Esophagus (tissue), 2 donors: ENCODE data around the gene ERC1. TPM values are rescaled to one million over a fixed set of nuclear protein-coding genes. Genes with fewer than 3 reads are reported as not detected.

Experiments used
- H3K27ac ChIP-seq, 2 donors: one replicate each; pipeline ENCODE4 v1.5.1; 2013; ENCODE audit warnings: low read depth in 2 of 2, mild to moderate bottlenecking in 2 of 2, inconsistent platforms in 1 of 2, low read length in 1 of 2, moderate library complexity in 1 of 2
- H3K27me3 ChIP-seq, 2 donors: one replicate each; pipeline ENCODE4 v1.6.1; 2013; ENCODE audit warnings: low read length in 2 of 2, control low read depth in 1 of 2, mild to moderate bottlenecking in 1 of 2; ENCODE audit not compliant: insufficient read depth in 2 of 2, control insufficient read depth in 1 of 2
- H3K36me3 ChIP-seq, 2 donors: one replicate each; pipeline ENCODE4 v1.6.1; 2013; ENCODE audit warnings: low read length in 1 of 2; ENCODE audit not compliant: control insufficient read depth in 2 of 2, insufficient read depth in 2 of 2
- H3K4me1 ChIP-seq, 2 donors: one replicate each; pipeline ENCODE4 v1.6.1; 2013; ENCODE audit warnings: low read length in 1 of 2; ENCODE audit not compliant: control insufficient read depth in 2 of 2, insufficient read depth in 2 of 2
- H3K4me3 ChIP-seq, 2 donors: one replicate each; pipeline ENCODE4 v1.5.1; 2013; ENCODE audit warnings: low read length in 2 of 2, mild to moderate bottlenecking in 2 of 2, low read depth in 1 of 2, moderate library complexity in 1 of 2
- H3K9me3 ChIP-seq, 2 donors: one replicate each; pipeline ENCODE4 v1.6.1; 2013; ENCODE audit warnings: mild to moderate bottlenecking in 2 of 2, low read depth in 1 of 2, low read length in 1 of 2, moderate library complexity in 1 of 2; ENCODE audit not compliant: control insufficient read depth in 2 of 2, insufficient read depth in 1 of 2
- WGBS, 2 donors: extraction: QIAGEN DNeasy Blood & Tissue Kit; methylation state at CpG; one replicate each; pipeline ENCODE4 v1.1.7; 2013; 5-methylcytosine and 5-hydroxymethylcytosine counted together
- polyA plus RNA-seq, 2 donors: library from polyadenylated mRNA; stranded (reverse); fragments of 200-250 nt; gene quantifications; one replicate each; pipeline ENCODE4 v1.2.3, GENCODE V29; 2013
- donor health status: healthy with polysubstance abuse.
- donor health status: Bipolar disorder and iron deficiency.

ERC1 gene
- polyA plus RNA-seq, 2 donors: 6.4 to 8.7 TPM

DNA sequence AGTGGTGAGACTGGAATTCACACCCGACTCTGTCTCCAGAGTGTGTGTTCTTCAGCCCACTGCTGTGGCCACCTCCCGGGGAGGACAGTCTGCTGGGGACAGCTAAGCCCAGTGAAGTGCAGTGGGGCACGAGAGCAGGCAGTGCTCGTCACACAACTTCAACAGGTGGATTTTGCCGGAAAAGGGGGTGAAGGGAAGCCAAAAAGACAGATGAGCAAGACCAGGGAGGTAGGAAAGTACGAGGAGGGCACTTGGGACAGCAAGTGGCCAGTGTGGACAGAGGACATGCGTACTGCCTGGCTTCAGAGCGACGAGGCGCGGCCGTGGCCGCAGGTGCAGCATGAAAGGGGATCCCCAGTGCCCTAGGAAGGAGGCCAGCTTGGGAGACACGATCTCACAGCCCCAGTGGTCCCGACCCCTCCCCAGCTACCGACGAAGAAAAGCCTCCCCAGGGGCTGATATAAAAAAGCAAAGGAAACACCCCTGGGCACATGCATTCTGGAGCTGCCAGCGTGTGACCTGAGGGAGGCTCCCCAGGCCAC is 507.2 kb downstream of the ERC1 start:
- no peaks in the 10 kb centered on the region for H3K9me3 ChIP-seq
- no peak overlapping the region for H3K27ac ChIP-seq
- no peaks in the 10 kb centered on the region for H3K27me3 ChIP-seq
- H3K4me1 ChIP-seq: peaks cover 3 to 6% of the 10 kb centered on the region in 2 donors
- WGBS, 2 donors: 72 to 82% methylated on average over 18 of the region's 18 CpGs
- no peak overlapping the region for H3K4me3 ChIP-seq
- H3K36me3 ChIP-seq: peaks cover 0 to 2% of the 10 kb centered on the region in 2 donors

DNA sequence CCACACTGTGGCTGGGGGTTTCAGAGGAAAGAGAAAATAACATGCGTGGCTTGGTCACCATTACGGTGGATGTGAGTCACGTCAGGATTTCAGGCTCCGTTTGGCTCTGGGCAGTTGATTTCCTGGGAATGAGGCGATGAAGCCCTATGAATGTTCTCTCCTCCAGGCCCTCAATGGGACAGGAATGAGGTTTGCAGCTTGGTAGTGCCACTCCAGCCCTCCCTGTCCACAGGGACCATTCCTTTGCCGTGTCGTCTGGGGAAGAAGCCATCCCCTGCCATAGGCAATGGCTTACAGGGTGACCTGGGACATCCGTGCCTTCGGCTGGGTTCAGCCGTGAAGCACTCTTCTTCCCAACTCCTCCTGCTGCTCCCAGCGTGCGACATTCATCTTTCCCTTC is 508.3 kb downstream of the ERC1 start:
- no peaks in the 10 kb centered on the region for H3K27me3 ChIP-seq
- H3K4me3 ChIP-seq: no peak overlapping the region
- H3K27ac ChIP-seq: no peak overlapping the region
- no peaks in the 10 kb centered on the region for H3K9me3 ChIP-seq
- 90 to 94% methylated on average over 12 of the region's 12 CpGs for WGBS, 2 donors
- H3K4me1 ChIP-seq: peaks cover 3 to 6% of the 10 kb centered on the region in 2 donors
- H3K36me3 ChIP-seq: no peaks in the 10 kb centered on the region

DNA sequence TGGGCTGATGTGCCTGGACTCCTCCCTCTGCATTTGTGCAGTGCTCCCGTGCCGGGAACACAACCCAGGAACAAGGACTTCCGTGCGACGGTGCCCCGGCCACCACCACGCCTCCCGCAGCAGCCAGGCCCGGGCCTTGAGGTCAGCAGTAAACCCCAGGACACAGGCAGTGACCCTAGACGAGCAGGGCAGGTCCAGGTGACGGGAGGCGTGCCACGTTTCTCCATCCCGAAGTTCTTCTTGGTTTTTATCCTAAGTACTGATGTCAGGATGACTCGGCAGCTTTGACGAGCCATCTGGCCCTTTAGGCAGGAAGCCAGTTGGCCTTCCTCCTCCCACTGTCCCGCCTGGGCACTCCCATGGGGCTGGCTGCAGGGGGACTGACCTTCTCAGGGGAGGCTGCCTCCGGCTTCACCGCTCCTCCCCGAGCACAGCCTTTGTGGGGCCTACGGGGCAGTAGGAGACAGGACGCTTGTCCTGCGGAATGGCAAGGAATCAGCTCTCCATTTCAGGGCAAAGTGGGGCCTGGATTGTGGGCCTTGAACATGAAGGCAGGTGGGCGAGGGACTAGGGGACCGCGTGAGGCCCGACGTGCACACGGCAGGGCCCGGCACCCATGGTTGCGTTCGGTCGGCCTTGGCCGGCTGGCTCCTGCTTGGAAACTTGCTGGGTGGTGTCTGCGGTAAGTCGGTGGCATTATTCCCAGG is 509.2 kb downstream of the ERC1 start:
- H3K9me3 ChIP-seq: no peaks in the 10 kb centered on the region
- 77 to 81% methylated on average over 36 of the region's 36 CpGs for WGBS, 2 donors
- H3K4me1 ChIP-seq: peaks cover 3 to 6% of the 10 kb centered on the region in 2 donors

DNA sequence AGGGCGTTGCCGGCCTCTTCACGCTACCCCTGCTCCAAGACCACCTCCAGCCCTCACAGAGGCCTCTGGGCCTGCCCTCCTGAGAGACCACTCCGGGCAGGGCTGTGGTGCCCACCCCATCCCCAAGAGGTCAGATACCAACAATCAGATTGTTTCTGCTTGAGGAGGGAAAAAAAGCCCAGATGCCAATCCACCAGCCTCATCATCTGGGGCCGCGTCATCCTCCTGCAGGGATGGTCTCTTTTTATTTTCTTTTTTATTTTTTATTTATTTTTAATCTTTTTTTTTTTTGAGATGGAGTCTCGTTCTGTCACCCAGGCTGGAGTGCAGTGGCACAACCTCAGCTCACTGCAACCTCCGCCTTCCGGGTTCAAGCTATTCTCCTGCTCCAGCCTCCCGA is 510.0 kb downstream of the ERC1 start:
- H3K27ac ChIP-seq: no peak overlapping the region
- H3K4me3 ChIP-seq: no peak overlapping the region
- peaks cover 2 to 3% of the 10 kb centered on the region in 2 donors for H3K4me1 ChIP-seq
- WGBS, 2 donors: 86 to 96% methylated on average over 10 of the region's 10 CpGs
- H3K36me3 ChIP-seq: no peaks in the 10 kb centered on the region
- H3K9me3 ChIP-seq: no peaks in the 10 kb centered on the region
- H3K27me3 ChIP-seq: no peaks in the 10 kb centered on the region

More for the DNA sequence above, 509.2 kb downstream of the ERC1 start:
- no peaks in the 10 kb centered on the region for H3K36me3 ChIP-seq
- H3K27me3 ChIP-seq: no peaks in the 10 kb centered on the region
- no peak overlapping the region for H3K27ac ChIP-seq
- H3K4me3 ChIP-seq: no peak overlapping the region

DNA sequence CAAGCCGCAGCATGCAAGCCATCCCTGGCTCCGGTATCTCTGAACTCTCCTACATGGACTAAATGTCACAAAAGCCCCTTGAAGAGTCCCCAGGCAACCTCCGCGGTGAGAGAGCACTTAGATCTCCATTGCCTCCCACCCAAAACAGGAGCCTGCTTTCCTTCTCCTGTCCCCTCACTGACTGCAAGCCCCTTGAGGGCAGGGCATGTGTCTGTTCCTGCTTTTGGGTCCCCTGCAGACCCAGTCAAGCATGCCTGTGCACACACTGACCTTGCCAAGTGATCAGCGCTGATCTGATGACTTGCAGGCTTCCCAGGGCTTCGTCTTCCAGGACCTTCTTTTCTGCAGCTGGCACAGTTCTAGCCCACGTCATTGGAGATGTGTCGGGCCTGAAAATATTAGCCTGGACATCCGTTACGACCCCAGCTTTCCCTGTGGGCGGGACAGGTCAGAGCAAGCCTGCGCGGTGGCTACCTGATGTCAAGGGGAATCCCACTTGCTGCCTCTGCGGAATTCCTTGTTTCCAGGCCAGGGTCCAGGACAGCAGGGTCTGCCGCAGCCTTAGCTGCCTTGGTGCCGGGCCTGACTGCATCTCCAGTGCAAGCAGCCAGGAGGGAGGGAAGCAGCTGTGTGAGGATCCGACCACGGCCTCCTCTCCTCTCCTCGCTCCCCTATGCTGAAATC is 510.8 kb downstream of the ERC1 start:
- no peak overlapping the region for H3K4me3 ChIP-seq
- H3K9me3 ChIP-seq: no peaks in the 10 kb centered on the region
- 84 to 89% methylated on average over 18 to 19 of the region's 19 CpGs for WGBS, 2 donors
- H3K4me1 ChIP-seq: no peaks in the 10 kb centered on the region
- H3K36me3 ChIP-seq: no peaks in the 10 kb centered on the region
- H3K27ac ChIP-seq: no peak overlapping the region
- no peaks in the 10 kb centered on the region for H3K27me3 ChIP-seq

DNA sequence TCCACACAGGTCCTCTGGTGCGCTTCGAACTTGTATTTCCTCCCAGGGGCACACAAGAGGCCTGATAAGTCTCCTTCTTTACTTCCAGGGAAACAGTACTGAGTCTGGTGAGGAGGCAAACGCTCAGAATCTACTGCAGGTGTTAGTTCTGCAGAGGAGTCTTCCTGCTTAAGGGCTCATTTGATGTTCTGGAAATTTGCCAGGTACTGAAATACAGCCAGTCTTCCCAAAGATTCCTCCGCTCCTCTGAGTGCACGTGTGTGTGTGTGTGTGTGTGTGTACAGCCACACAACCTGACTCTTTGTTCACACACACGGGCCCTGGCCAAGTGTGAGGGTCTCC is 511.3 kb downstream of the ERC1 start:
- H3K36me3 ChIP-seq: no peaks in the 10 kb centered on the region
- no peaks in the 10 kb centered on the region for H3K4me1 ChIP-seq
- H3K27ac ChIP-seq: no peak overlapping the region
- H3K27me3 ChIP-seq: no peaks in the 10 kb centered on the region
- no peak overlapping the region for H3K4me3 ChIP-seq
- no peaks in the 10 kb centered on the region for H3K9me3 ChIP-seq
- WGBS, 2 donors: 31 to 33% methylated on average over 6 of the region's 6 CpGs

- H3K36me3 ChIP-seq: no peaks in the 10 kb centered on the region
- no peak overlapping the region for H3K4me3 ChIP-seq
- 59 to 61% methylated on average over 13 of the region's 13 CpGs for WGBS, 2 donors
- no peaks in the 10 kb centered on the region for H3K4me1 ChIP-seq
- H3K27ac ChIP-seq: no peak overlapping the region
- H3K27me3 ChIP-seq: no peaks in the 10 kb centered on the region
- H3K9me3 ChIP-seq: no peaks in the 10 kb centered on the region
Observed at GRCh38 chr12:1502831-1503230, 511.8 kb downstream of the ERC1 start.

DNA sequence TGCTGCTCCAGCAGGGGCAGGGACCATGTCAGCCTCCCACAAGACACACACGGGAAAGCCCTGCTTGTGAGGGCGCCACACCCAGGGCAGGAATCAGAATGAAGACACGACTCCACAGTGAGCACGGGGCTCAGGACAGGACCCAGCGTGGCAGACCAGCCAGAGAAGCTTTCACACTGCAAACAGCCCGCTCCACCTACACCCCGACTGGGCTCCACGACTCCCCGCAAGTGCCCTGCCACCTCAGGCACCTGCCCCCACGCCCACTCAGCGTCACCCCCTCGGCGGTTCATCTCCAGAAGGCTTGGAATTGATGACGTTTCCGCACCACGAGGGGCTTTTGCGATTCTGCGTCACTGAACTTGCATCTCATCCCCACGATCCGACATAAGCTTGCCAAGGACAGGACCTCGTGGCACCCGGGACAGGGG is 512.3 kb downstream of the ERC1 start:
- H3K27me3 ChIP-seq: no peaks in the 10 kb centered on the region
- H3K27ac ChIP-seq: no peak overlapping the region
- no peaks in the 10 kb centered on the region for H3K36me3 ChIP-seq
- H3K4me3 ChIP-seq: no peak overlapping the region
- H3K4me1 ChIP-seq: no peaks in the 10 kb centered on the region
- 87 to 88% methylated on average over 22 of the region's 22 CpGs for whole genome bisulfite sequencing, 2 donors
- no peaks in the 10 kb centered on the region for H3K9me3 ChIP-seq

GRCh38 chr12:1504304-1504894 is 513.4 kb downstream of the ERC1 start:
- H3K9me3 ChIP-seq: no peaks in the 10 kb centered on the region
- no peak overlapping the region for H3K4me3 ChIP-seq
- no peaks in the 10 kb centered on the region for H3K4me1 ChIP-seq
- no peak overlapping the region for H3K27ac ChIP-seq
- no peaks in the 10 kb centered on the region for H3K27me3 ChIP-seq
- 41 to 51% methylated on average over 16 of the region's 16 CpGs for WGBS, 2 donors
- no peaks in the 10 kb centered on the region for H3K36me3 ChIP-seq
